Dermis microvascular lymphatic vessel endothelial cell (primary cell): ENCODE results near the gene SDF4. TPM values are rescaled to one million over a fixed set of nuclear protein-coding genes. Genes with fewer than 3 reads are reported as not detected.
"Not testable (repeated sequence)": the region's sequence is repeated elsewhere in the genome, so short reads cannot be mapped to it uniquely, and the experiment has no call there.

Source experiments
- DNase-seq, 2 donors: peaks; one replicate each; pipeline versions ENCODE4 v3.0.0 to v3.0.0-alpha.2; 2010; ENCODE audit warnings: low read depth in 2 of 2
- total RNA-seq: library from RNA; depleted of rRNA; stranded (reverse); fragments of >200 nt; gene quantifications from 2 replicates; pipeline ENCODE4 v1.2.1, GENCODE V29; 2014

The SDF4 gene
- total RNA-seq, 1 donor from 2014 or later: 70.0 TPM

- DNase-seq: no peak
These were observed 51.6 kb downstream of the SDF4 start for GRCh38 chr1:1179983-1180861.

DNA sequence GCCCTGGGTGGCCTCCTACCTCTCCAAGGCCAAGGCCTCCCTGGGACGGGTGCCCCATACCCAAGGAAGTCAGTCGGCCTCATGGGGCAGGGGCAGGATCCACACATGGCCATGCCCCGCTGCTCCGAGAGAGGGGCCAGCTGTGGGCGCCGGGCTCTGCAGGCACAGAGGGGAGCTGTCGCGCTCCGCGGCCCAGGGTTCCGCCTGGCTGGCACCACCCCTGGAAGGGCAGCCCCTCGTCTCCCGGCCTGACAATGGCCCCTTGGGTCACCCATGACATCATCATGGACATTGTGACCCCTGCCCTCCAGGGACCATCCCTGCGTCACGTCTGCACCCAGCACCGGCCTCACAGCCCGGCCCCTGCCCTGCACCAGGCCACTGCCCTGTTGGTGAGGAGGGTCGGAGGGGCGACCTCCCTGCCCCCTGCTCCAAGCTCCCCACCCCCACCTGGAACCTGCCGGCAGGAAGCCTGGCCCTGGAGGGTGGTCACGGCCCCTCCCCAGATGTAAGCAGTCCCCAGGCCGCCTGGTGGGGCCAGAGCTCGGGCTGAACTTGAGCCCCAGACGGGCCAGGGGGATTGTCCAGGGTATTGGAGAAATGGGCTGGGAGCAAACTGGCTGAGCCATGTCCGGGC, 52.3 kb downstream of the SDF4 start:
- no peak for DNase-seq

DNA sequence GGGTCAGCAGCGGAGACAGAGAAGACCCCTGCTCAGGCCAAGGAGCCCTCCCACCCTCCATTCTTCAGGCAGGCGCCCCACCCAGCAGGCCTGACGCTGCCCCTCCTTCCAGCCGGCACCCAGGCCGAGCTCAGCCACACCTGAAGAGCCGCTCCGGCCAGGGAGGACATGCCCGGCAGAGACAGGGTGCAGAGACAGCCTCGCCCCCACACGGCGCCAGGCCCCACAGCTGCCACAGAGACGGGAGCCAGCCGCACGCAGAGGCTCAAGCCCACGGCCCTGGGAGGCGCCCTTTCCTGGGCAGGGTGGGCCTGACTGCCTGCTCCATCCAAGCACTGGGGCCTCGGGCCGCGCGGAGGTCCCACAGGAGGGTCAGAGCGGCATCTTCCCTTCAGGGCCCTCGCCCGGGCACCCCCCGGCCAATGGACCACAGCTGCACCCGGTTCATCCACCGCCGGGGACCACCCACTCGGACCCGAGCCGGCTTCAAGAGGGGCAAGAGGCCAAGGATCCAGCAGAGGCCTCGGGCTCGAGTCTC, 52.9 kb downstream of the SDF4 start:
- no peak for DNase-seq

GRCh38 chr1:1177452-1178206, 54.2 kb downstream of the SDF4 start:
- DNase-seq: no peak

DNA sequence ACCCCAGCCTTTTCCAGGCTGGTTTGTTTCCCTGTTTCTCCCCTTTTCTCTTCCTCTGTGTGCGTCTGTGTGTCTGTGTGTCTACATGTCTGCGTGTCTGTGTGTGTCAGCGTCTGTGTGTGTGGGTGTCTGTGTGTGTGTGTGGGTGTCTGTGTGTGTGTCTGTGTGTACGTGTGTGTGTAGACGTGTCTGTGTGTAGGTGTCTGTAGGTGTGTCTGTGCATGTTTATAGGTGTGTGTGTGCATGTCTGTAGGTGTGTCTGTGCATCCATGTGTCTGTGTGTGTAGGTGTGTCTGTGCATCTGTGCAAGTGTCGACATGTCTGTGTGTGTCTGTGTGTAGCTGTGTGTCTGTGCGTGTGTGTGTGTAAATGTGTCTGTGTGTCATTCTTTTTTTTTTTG, 54.9 kb downstream of the SDF4 start:
- DNase-seq: no peak

GRCh38 chr1:1176063-1176761, 55.6 kb downstream of the SDF4 start:
- DNase-seq: not testable (repeated sequence)

- DNase-seq: no peak
These were observed 56.4 kb downstream of the SDF4 start for GRCh38 chr1:1175221-1176062.

GRCh38 chr1:1173793-1174415, 57.9 kb downstream of the SDF4 start, which contains the start of gene TTLL10:
TSS of gene TTLL10 (plus strand) at chr1:1173880. CDS start at chr1:1179216, 5,336 bp downstream.
- no peak for DNase-seq

GRCh38 chr1:1173061-1173792, 58.6 kb downstream of the SDF4 start:
- no peak for DNase-seq

GRCh38 chr1:1171546-1172340, 60.1 kb downstream of the SDF4 start:
- no peak for DNase-seq

- no peak for DNase-seq
These were observed 60.6 kb downstream of the SDF4 start for GRCh38 chr1:1171161-1171545.

DNA sequence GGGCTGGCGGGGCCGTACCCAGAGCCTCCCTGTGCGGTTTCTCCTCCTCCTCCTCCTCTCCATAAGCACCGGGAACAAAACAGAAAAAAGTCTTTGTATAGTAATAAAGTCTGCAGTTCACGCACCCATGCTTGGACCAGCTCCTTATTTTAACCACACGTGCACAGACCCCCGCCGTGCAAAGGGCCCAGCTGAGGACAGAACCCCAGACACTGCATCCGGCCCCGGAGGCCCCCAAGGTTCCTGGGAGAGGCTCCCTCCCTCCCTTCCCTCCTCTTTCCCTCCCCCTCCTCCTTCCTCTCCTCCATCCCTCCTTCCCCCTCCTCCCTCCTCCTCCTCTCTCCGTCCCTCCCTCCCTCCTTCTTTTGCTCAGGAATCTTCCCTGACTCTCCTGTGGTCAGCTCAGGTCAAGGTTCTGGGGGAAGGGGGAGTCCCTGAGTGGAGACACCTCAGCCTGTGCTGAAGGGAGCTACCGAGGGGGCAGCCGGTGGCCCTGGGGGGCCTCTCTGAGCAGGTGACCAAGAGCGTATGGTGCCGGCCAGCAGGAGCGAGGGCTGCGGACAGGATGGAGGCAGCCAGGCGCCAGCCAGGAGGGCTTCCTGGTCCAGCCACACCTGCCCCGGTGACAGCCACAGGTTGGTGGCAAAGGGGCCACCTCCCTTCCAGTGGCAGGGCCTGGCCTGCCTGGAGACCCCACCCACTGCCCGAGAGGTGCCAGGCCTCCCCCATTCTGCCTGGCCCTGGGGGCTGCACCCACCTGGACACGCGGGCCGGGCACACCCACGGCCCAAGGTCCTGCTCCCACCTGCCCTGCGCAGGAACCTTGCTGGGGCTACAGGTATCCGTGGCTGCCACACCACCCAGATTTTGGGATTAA, 61.3 kb downstream of the SDF4 start:
- DNase-seq: no peak

DNA sequence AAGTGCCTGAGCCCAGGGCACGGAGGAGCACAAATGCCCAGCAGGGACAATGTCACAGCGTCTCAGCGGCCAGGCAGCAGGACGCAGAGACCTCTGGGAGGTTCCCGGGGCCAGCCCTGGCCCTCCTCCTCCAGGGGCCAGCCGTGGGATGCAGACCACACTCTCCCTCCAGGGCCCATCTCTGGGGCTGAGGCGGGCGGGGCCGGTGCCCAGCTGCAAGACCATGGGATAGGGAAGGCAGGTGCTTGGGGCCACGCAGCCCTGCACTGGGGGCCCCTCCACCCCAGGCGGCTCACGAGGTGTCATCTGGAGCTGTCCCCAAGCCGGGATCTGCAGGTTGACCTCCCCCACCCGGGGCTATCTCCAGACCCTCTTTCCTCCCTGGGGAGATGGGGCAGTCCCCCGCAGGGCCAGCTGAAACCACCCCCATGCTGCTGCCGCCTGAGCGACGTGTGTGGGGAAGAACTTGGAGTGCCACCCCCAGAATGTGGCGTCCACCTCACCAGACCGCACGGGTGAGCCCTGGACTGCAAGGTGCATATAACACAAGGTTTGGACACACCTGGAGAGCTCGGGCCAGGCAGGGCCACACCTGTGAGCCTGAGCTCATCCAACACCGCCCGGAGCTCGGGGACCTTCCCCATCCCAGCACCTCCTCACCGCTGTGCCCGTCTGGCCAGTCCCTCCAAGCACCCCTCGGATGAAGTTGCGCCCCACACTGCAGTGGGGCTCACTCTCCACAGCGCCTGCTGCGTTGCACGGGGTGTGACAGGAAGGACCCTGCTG, 62.2 kb downstream of the SDF4 start:
- no peak for DNase-seq

- no peak for DNase-seq
These were observed 63.1 kb downstream of the SDF4 start for GRCh38 chr1:1168451-1169411.

- no peak for DNase-seq
These were observed 63.9 kb downstream of the SDF4 start for GRCh38 chr1:1167841-1168450.
